HG02610 (cell line): Measurements from ENCODE around the gene TENM3.
A peak's percentile ranks its signal among the peaks of the same experiment; 100 is the strongest.

Source experiments
- ATAC-seq: cut with Tn5 transposase; IDR thresholded peaks from one replicate; pipeline ENCODE4 v1.9.1; 2021; ENCODE audit warnings: mild to moderate bottlenecking, moderate library complexity; ENCODE audit not compliant: unreplicated experiment

The TENM3 gene

DNA sequence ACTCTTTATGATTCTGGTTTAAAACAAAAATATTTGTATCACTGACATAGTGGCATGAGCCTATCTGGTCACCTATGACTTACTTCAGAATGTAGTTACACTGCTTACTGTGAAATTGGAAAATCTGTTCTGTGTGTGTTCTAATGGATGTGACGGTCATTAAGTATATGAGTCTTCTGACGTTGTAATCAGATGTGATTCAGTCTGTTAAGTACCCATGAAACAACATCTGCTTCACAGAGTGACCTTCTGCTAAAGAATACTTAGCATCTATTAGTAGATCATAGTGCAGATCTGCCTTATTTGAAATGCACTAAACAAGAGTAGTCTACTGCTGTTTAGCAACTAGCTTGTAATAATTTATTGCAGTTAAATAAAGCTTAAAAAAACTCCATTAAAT is 356.9 kb downstream of the TENM3 start:
- no peak for ATAC-seq

DNA sequence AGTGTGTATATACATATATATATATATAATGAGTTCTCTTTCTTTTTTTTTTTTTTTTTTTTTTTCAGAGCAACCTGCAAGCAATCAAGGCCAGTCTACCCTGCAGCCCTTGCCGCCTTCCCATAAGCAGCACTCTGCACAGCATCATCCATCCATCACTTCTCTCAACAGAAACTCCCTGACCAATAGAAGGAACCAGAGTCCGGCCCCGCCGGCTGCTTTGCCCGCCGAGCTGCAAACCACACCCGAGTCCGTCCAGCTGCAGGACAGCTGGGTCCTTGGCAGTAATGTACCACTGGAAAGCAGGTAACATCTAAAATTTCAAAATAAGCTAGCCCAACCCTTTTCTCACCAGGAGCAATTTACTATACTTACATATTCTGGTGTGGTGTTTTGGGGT is 357.7 kb downstream of the TENM3 start:
- no peak for ATAC-seq

DNA sequence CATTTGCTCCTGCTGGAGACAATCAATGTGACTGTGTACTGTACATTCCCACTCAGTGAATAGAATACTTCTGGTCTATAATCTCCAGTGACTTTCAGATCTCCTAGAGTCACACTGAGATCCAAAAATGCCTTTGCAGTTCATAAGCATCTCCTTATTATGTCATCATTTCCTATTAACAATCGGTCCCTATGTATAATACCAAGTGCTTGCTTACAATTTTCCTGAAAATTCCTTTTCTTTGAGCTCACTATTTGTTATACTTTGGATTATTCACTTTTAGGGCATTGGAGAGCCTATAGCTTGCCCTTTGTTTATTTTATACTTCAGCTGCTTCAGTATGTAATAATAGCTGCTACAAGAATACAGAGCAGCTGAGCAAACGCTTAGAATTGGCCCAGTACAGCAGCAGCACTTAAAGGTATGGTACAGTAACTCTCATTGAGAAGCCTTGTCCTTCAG is 361.0 kb downstream of the TENM3 start:
- ATAC-seq = no peak

DNA sequence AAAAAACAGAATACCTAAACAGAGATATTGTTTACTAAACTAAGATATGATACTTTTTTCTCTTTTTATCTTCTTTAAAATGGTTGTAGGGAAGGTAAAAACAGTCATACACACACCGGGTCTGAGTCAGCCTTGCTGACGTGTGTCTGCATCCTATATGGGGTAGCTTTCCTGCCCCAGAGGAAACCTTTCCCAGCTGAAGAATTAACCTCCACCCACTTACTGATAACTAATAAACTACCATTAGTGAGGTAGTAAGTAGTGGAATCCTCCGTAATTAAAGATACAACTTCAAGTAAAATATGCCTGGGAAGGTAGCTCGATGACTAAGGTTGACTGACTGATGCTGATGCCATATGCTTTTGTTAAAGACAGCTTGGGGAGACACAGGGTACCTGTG is 361.8 kb downstream of the TENM3 start:
- ATAC-seq = no peak

DNA sequence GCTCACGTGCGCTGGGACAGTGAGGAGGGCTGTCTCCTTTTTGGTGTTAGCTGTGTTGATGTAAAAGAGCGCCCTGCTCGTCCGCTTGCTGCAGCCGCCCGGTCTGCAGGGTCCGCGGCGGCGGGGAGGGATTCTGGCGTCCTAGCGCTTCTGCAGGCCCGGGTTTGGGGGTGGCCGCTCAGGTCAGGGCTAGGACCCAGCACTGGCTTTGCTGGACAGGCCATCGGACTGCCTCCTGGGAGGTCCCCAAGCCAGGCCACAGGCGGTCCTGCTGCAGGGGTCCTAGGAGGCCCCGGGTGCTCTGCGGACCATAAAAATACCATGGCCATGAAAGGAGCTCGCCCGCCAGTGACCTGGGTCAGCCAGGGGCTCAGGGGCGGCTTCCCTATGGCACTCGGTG is 365.3 kb downstream of the TENM3 start:
- ATAC-seq = no peak

DNA sequence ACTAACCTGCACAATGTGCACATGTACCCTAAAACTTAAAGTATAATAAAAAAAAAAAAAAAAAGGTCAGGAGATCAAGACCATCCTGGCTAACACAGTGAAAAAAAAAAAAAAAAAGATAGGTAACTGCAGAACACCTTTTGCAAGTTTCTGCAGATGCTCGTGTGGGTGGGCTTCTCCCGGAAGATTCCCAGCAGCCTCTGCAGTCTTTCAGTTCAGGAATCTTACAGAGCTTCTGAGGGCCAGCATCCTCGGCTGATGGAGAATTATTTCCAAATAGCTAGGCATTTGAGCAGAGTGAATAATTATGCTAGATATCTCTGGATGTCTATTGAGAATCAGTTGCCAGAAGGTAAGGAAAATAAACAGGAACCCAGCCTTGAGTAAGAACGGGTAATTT is 373.3 kb downstream of the TENM3 start:
- ATAC-seq = no peak

DNA sequence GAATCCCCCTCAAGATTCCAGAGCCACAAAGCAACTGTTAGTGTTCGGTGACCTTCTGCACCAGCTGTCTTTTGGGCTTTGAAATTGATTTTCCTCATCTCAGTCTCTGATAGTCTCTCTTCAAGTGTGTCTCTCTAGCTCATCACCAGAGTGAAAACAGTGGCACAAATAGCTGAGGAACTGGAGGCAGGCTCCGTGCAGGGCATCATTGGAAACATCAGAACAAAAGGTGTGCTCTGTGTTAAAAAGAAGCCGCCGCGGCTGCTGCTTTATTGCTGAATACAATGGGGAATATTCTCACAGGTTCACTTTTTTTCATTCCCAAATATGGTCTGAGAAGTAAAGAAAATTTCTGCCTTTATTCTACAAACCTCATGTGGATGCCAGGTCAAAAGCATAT is 376.5 kb downstream of the TENM3 start:
- no peak for ATAC-seq

DNA sequence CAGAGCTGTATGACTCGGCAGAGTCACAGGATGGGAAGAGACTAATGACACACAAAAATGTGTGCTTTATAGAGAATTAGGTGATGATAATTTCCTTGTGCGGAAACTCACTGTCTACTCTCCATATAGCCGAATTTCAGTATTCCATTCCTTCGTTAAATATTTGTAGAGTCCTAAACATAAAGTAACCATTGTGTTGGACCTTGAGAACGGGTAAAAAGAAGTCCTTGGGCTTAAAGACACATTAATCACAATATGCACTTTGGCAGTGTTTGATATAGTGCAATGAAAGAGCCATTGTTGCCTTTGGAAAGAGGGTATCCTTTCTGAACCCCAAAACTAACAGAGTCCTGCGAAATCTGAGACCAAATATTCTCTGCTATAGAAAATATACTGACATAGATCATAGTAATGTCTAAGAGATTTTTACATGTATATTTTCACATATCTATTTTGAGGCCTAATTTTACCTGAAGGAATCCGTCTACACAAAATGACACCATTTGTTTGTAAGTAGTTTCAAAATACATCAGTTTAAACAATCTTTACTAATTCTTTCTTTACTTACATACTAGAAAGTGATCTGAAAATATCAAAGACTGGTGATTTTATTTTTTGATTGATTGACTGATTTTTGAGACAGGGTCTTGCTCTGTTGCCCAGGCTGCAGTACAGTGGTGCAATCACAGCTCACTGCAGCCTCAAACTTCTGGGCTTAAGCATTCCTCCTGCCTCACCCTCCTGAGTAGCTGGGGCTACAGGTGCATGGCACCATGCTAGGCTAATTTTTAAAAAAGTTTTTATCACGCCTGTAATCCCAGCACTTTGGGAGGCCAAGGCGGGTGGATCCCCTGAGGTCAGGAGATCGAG is 377.1 kb downstream of the TENM3 start:
- no peak for ATAC-seq

DNA sequence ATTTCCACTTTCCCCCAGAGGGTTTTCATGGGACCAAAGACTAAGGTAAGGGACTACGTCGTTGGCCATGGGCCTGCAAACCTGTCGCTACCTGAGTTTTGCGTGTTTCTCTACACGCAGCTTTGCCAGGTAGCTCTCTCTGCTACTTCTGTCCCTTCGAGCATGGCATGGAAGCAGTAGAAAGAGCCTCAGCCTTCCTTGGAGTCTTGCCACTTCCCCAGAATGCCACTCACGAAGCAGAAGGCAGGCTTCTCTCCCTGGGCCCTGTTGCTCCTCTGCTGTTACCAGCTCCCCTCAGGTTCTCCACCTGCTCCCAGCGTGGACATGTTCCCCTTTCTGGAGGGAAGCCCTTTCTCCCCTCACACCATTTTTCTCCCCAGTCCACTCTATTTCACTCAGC is 381.1 kb downstream of the TENM3 start:
- no peak for ATAC-seq

DNA sequence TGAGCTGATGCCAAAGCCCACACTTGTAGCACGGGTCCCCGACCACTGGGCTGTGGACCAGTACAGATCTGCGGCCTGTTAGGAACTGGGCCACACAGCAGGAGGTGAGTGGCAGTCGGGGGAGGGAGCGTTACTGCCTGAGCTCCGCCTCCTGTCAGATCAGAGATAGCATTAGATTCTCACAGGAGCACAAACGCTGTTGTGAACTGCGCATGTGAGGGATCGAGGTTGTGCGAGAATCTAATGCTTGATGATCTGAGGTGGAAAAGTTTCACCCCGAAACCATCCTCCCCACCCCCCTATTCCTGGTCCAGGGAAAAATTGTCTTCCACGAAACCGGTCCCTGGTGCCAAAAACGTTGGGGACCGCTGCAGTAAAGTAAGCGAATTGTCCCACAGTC is 382.0 kb downstream of the TENM3 start:
- no peak for ATAC-seq

DNA sequence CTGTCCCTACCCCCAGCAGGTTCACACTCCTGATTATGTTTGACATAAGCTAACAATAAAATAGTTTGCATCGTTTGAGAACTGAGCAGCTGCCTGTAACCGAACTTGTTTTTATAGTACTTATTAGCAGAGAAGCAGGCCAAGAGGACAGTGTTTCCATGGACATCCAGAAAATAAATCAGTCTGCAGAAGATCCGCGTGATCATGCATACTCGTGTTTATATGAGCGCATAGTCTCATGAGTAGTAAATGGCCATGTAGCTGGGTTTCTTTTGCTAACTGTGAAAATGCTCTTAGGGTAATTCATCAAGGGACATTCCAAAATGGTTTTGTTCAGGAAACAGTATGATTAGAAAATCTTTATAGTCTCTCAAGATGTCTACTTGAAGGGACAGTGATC is 384.8 kb downstream of the TENM3 start:
- no peak for ATAC-seq

DNA sequence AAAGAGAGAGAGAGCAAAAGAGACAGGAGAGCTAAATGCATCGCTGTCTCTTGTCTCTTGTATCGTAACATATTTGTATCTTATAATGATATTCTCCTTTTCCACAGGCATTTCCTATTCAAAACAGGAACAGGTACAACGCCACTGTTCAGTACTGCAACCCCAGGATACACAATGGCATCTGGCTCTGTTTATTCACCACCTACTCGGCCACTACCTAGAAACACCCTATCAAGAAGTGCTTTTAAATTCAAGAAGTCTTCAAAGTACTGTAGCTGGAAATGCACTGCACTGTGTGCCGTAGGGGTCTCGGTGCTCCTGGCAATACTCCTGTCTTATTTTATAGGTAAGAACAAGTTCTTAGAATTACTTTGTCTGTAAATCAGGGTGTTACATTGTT is 385.3 kb downstream of the TENM3 start:
- no peak for ATAC-seq

DNA sequence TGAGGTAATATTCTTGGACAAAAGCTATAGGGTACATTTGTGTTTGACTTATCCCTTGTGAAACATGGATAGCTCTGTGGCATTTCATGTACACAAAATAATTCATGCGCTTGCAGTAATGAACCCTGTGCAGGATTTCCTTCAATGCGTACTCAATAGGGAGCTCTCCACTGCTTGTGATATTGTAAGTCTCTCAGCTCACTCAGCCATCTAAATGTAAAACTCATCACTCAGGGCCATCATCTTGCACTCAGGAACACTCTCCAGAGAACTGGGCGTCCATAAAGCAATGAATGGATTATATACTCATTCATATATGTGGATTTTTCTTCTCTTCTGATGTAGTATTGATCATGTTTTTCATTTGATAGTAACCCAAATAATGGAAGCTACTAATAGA is 385.9 kb downstream of the TENM3 start:
- no peak for ATAC-seq

DNA sequence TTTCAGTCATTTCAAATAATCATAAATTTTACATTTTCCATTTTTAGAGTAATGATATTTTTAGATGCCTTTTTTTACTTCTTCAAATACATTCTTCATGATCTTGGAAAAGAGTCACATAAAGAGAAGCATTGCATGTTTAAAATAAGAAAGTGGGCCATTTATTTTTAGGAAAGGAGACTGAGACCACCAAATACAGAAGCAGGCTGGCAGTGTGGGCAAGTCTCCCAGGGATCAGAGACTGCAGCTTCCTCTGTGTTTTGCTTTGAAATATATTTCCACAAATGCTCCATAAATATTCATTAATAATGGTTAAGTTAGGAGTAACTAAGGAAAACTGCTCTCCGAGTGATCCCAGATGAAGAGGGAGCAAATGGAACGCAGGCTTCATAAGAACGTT is 397.3 kb downstream of the TENM3 start:
- ATAC-seq = no peak

DNA sequence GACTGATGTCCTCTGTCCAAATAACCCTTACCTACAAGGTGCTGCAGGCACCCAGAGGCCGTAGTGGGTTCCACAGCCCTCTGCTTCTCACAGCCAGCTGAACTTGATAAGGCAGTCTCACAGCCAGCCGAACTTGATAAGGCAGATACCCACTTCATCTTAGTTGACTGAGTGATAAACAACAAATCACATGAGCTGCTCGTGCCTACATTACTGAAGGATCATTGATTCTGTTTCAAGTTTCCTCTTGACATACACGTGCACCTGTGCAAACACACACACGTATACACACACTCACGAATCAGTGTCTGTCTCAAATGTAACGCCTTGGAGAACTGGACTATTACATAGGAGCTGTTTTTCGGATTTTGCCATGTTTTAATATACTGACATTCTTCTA is 397.7 kb downstream of the TENM3 start:
- ATAC-seq = no peak

DNA sequence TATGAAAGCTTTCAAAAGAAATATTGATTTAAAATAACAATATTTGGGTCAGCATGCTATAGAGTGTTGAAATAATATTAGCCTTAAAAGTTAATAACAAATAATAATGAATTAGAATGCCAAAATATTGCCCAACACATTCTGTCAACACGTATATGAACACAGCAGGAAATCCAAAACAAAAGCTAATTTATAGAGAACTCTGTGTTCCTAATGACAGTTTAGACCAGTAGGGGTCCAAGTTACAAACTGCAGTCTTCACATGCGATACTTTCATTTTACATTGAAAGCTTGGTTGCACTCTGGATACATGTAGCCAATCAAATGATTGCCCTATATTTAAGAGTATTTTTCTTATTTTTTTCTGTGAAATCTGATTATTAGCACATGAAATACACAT is 399.6 kb downstream of the TENM3 start:
- ATAC-seq = peak; percentile 60

DNA sequence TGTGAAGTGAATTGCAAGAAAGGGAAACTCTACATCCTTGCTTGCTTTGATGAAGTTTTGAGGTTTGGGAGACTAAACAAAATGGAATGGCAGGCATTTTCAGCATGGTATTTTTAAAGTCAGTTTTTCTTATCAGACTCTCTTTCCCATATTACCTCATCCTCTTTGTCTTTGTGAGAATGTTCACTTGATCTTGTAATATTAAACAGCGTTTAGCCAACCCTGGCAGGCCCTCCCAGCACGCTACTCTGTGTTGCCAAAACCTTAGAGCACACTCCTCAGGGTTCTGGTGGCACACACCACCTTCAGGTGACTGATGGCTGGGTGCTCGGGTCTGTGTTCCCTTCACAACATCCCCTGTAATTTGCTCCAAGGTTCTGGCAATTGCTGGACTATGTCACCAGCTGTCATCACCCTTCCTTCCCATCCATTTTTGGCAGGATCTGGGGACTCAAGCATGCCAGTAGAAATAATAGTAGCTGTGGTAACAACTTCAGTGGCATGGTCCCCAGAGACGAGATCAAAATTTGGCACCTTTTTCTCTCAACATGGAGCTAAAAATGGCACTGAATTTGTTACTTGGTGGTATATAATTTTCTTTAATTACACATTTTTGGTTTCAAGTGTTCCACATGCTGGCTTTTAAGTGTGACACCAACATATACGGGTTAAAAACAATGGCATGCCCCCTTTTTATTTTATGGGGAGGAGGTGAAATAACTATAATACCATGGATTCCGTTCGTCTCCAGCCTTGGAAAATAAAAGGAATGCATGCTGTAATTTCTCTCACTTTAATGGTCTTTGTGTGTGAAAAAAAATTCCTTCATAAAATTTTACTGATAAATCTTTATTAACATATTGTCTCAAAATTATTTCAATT is 400.8 kb downstream of the TENM3 start:
- no peak for ATAC-seq

DNA sequence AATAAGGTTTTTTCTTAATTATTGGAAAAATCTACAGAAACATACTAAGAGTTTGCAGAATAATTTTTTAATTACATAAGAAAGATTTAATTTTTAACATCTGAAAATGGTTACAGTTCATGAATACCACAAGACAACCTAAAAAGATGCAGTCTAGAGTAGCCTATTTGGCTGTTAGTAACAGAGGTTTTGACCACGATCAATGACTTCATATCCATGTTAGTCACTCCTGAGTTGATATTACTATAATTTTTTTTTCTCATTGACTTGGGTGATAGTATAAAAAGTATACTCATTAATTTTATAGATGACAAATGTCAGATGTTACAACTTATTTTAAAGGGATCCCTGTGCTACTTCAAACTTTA is 401.5 kb downstream of the TENM3 start:
- no peak for ATAC-seq

DNA sequence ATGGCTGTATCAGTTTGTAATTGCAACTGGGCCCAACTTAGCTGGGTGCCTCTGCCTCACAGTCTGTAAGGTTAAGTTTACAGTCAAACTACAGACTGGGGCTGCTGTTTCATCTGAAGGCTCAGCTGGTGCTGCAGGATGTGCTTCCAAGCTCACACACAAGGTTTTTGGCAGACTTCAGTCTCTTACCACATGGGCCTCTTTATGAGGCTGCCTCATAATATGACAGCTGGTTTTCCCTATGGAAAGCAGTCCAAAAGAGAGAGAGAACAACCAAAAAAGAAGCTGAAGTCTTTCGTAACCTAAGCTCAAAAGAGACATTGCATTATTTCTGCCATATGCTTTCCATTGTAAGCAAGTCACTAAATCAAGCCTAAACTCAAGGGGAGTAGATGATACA is 402.3 kb downstream of the TENM3 start:
- ATAC-seq = no peak

DNA sequence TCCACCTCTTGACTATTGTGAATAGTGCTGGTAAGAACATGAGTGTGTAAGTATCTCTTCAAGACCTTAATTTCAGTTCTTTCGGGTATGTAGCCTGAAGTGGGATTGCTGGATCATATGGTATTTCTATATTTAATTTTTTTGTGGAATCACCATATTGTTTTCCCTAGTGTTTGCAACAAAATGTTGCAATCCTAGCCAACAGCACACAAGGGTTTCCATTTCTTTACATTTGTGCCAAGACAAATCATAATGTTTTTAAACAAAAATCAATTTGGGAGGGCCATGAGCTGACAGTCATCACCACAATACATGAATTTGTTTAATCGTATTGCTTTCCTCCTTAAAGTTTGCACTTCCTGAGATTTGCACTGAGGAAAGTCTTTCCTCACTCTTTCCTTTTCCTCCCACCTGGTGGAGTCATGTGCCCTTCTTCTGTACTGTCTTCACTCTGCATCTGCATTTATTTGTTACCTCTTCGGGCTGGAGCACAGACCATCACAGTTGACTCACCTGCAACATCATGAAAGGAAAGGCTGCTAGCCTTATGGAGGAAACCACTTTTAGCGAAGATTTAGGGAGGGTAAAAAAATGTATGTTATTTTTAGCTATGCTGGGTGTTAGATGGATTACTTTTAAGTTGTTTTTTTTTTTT is 404.6 kb downstream of the TENM3 start:
- no peak for ATAC-seq

DNA sequence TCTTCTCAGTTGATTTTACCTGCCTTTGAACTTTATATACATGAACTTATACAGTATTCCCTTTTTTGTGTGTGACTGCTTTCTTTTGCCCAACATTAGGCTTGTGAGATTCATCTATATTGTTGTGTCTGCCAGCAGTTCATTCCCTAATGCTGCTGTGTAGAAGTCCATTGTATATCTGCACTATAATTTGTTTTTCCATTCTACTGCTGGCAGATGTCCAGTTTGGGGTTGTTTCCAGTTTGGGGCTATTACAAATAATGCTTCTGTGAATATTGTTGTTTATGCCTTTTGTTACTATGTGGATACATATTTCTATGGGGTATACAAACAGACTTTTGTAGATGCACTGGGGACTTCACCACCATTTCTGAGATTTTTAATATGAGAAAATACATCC is 405.6 kb downstream of the TENM3 start:
- no peak for ATAC-seq
